Measurements from ENCODE around the gene ENDOV.

Gene ENDOV

GRCh38 chr17:80447790-80448189 lies 32.8 kb downstream of the ENDOV start:
- Histone ChIP-seq H3K9ac (ENCODE audit: low read length) (no peak overlapping the region), H3K9me3 (ENCODE audit: insufficient read depth, low read length) (no peaks in the 10 kb centered on the region), H3K79me2 (ENCODE audit: low read length) (no peaks in the 10 kb centered on the region), H3K27me3 (ENCODE audit: low read depth, low read length) (no peaks in the 10 kb centered on the region), H3K4me1 (ENCODE audit: low read length) (no peaks in the 10 kb centered on the region), H3K36me3 (replicated peaks; ENCODE audit: low read depth, low read length) (no peaks in the 10 kb centered on the region), H3K4me3 (ENCODE audit: low read length) (no peak overlapping the region), H3K27ac (ENCODE audit: low read length) (no peak overlapping the region), H3K4me2 (ENCODE audit: low read length) (no peak overlapping the region), H2AFZ (ENCODE audit: low read depth, low read length) (no peak overlapping the region), H4K20me1 (ENCODE audit: insufficient read depth, low read length) (no peaks in the 10 kb centered on the region)
- TF ChIP-seq CTCF (IDR thresholded peaks at IDR 0.05; ENCODE audit: low read depth, low read length) = no peak
- TF ChIP-seq EZH2phosphoT487 (IDR thresholded peaks at IDR 0.05; ENCODE audit: low read depth) = no peak

- Histone ChIP-seq H3K79me2 (ENCODE audit: low read length) (peaks cover 9% of the 10 kb centered on the region; the same call in 1 of the 2 replicates), H3K4me1 (ENCODE audit: low read length) (peaks cover 7% of the 10 kb centered on the region; the same call in 1 of the 2 replicates), H3K9me3 (ENCODE audit: insufficient read depth, low read length) (no peaks in the 10 kb centered on the region), H3K27me3 (ENCODE audit: low read depth, low read length) (no peaks in the 10 kb centered on the region), H3K36me3 (replicated peaks; ENCODE audit: low read depth, low read length) (no peaks in the 10 kb centered on the region), H2AFZ (ENCODE audit: low read depth, low read length) (no peak overlapping the region), H4K20me1 (ENCODE audit: insufficient read depth, low read length) (no peaks in the 10 kb centered on the region), H3K4me3 (ENCODE audit: low read length) (no peak overlapping the region), H3K4me2 (ENCODE audit: low read length) (no peak overlapping the region), H3K9ac (ENCODE audit: low read length) (no peak overlapping the region), H3K27ac (ENCODE audit: low read length) (no peak overlapping the region)
- no peak for TF ChIP-seq CTCF (IDR thresholded peaks at IDR 0.05; ENCODE audit: low read depth, low read length)
- TF ChIP-seq EZH2phosphoT487 (IDR thresholded peaks at IDR 0.05; ENCODE audit: low read depth) = no peak
Measured at GRCh38 chr17:80449194-80449929, 34.4 kb downstream of the ENDOV start.

- no peak overlapping the region for H2AFZ ChIP-seq (ENCODE audit: low read depth, low read length)
- H3K4me2 ChIP-seq (ENCODE audit: low read length) = no peak overlapping the region
- no peaks in the 10 kb centered on the region for H3K9me3 ChIP-seq (ENCODE audit: insufficient read depth, low read length)
- peaks cover 9% of the 10 kb centered on the region; the same call in 1 of the 2 replicates for H3K79me2 ChIP-seq (ENCODE audit: low read length)
- H3K9ac ChIP-seq (ENCODE audit: low read length) = no peak overlapping the region
- no peak overlapping the region for H3K4me3 ChIP-seq (ENCODE audit: low read length)
- H3K36me3 ChIP-seq (replicated peaks; ENCODE audit: low read depth, low read length) = no peaks in the 10 kb centered on the region
- H3K4me1 ChIP-seq (ENCODE audit: low read length) = peaks cover 7% of the 10 kb centered on the region; the same call in 1 of the 2 replicates
- no peak for TF ChIP-seq EZH2phosphoT487 (IDR thresholded peaks at IDR 0.05; ENCODE audit: low read depth)
- TF ChIP-seq CTCF (IDR thresholded peaks at IDR 0.05; ENCODE audit: low read depth, low read length) = no peak
- H4K20me1 ChIP-seq (ENCODE audit: insufficient read depth, low read length) = no peaks in the 10 kb centered on the region
- no peak overlapping the region for H3K27ac ChIP-seq (ENCODE audit: low read length)
- no peaks in the 10 kb centered on the region for H3K27me3 ChIP-seq (ENCODE audit: low read depth, low read length)
Measured at GRCh38 chr17:80449930-80450576, 35.1 kb downstream of the ENDOV start.

GRCh38 chr17:80451104-80451775 lies 36.3 kb downstream of the ENDOV start:
- peaks cover 14% of the 10 kb centered on the region for H3K4me1 ChIP-seq (ENCODE audit: low read length)
- H3K27me3 ChIP-seq (ENCODE audit: low read depth, low read length) = no peaks in the 10 kb centered on the region
- no peak overlapping the region for H2AFZ ChIP-seq (ENCODE audit: low read depth, low read length)
- TF ChIP-seq EZH2phosphoT487 (IDR thresholded peaks at IDR 0.05; ENCODE audit: low read depth) (no peak), CTCF (IDR thresholded peaks at IDR 0.05; ENCODE audit: low read depth, low read length) (no peak)
- no peaks in the 10 kb centered on the region for H3K36me3 ChIP-seq (replicated peaks; ENCODE audit: low read depth, low read length)
- no peaks in the 10 kb centered on the region for H3K9me3 ChIP-seq (ENCODE audit: insufficient read depth, low read length)
- no peak overlapping the region for H3K4me3 ChIP-seq (ENCODE audit: low read length)
- peaks cover 9% of the 10 kb centered on the region; the same call in 1 of the 2 replicates for H3K79me2 ChIP-seq (ENCODE audit: low read length)
- H3K27ac ChIP-seq (ENCODE audit: low read length) = no peak overlapping the region
- no peaks in the 10 kb centered on the region for H4K20me1 ChIP-seq (ENCODE audit: insufficient read depth, low read length)
- no peak overlapping the region for H3K4me2 ChIP-seq (ENCODE audit: low read length)
- H3K9ac ChIP-seq (ENCODE audit: low read length) = no peak overlapping the region

Measured in OCI-LY3 (cell line).